ENCODE results near the gene MARK2.
A peak's percentile ranks its signal among the peaks of the same experiment; 100 is the strongest.

Gene MARK2

GRCh38 chr11:63869683-63870082 is 30.8 kb downstream of the MARK2 start:
- TF ChIP-seq, protein P1, sequence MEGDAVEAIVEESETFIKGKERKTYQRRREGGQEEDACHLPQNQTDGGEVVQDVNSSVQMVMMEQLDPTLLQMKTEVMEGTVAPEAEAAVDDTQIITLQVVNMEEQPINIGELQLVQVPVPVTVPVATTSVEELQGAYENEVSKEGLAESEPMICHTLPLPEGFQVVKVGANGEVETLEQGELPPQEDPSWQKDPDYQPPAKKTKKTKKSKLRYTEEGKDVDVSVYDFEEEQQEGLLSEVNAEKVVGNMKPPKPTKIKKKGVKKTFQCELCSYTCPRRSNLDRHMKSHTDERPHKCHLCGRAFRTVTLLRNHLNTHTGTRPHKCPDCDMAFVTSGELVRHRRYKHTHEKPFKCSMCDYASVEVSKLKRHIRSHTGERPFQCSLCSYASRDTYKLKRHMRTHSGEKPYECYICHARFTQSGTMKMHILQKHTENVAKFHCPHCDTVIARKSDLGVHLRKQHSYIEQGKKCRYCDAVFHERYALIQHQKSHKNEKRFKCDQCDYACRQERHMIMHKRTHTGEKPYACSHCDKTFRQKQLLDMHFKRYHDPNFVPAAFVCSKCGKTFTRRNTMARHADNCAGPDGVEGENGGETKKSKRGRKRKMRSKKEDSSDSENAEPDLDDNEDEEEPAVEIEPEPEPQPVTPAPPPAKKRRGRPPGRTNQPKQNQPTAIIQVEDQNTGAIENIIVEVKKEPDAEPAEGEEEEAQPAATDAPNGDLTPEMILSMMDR (IDR thresholded peaks at IDR 0.05; ENCODE audit: borderline replicate concordance, control extremely low read depth, extremely low read depth, insufficient read depth, missing control alignments) = no peak
- DNase-seq (ENCODE audit: low spot score) = no peak
- in situ Hi-C loops (cut with MboI; ENCODE audit: low sequenced_read_pairs, unreplicated experiment) = no loop called here

GRCh38 chr11:63870351-63871140 is 31.6 kb downstream of the MARK2 start:
- in situ Hi-C loops (cut with MboI; ENCODE audit: low sequenced_read_pairs, unreplicated experiment) = no loop called here
- DNase-seq (ENCODE audit: low spot score) = no peak
- TF ChIP-seq, protein P1 (IDR thresholded peaks at IDR 0.05; ENCODE audit: borderline replicate concordance, control extremely low read depth, extremely low read depth, insufficient read depth, missing control alignments) = no peak

GRCh38 chr11:63871962-63872799 is 33.3 kb downstream of the MARK2 start:
- in situ Hi-C loops (cut with MboI; ENCODE audit: low sequenced_read_pairs, unreplicated experiment) = no loop called here
- DNase-seq (ENCODE audit: low spot score) = peak; percentile 85
- TF ChIP-seq, protein P1 (IDR thresholded peaks at IDR 0.05; ENCODE audit: borderline replicate concordance, control extremely low read depth, extremely low read depth, insufficient read depth, missing control alignments) = peak; percentile 68

- DNase-seq (ENCODE audit: low spot score) = no peak
- in situ Hi-C loops (cut with MboI; ENCODE audit: low sequenced_read_pairs, unreplicated experiment) = no loop called here
- TF ChIP-seq, protein P1 (IDR thresholded peaks at IDR 0.05; ENCODE audit: borderline replicate concordance, control extremely low read depth, extremely low read depth, insufficient read depth, missing control alignments) = no peak
Measured at GRCh38 chr11:63872800-63873197, 33.9 kb downstream of the MARK2 start.

GRCh38 chr11:63873311-63873710 is 34.4 kb downstream of the MARK2 start:
- DNase-seq (ENCODE audit: low spot score) = no peak
- in situ Hi-C loops (cut with MboI; ENCODE audit: low sequenced_read_pairs, unreplicated experiment) = no loop called here
- TF ChIP-seq, protein P1 (IDR thresholded peaks at IDR 0.05; ENCODE audit: borderline replicate concordance, control extremely low read depth, extremely low read depth, insufficient read depth, missing control alignments) = no peak

DNA sequence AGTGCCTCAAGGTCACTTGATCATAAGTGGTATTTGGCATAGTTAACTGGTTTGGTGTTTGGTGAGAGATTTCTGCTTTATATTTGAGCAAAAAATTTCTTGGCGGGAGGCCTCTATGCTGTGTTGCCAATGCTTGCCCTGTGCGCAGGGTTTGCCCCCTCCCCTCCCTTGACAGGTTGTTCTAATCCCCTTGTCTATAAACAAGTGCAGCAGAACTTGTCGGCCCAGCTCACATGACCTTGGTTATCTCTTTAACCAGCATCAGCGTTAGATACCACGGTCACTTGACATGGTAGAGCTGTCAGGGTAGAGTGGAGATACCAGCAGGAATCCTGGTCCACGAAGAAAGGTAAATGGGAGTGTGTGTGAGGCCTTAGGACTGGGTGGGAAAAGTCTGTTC is 35.6 kb downstream of the MARK2 start:
- TF ChIP-seq, protein P1 (IDR thresholded peaks at IDR 0.05; ENCODE audit: borderline replicate concordance, control extremely low read depth, extremely low read depth, insufficient read depth, missing control alignments) = no peak
- in situ Hi-C loops (cut with MboI; ENCODE audit: low sequenced_read_pairs, unreplicated experiment) = no loop called here
- no peak for DNase-seq (ENCODE audit: low spot score)
